Mammary microvascular endothelial cell (primary cell): ENCODE measurements around the gene C1orf94. TPM values are rescaled to one million over a fixed set of nuclear protein-coding genes. Genes with fewer than 3 reads are reported as not detected.

Experiments used
- total RNA-seq: library from RNA; depleted of rRNA; stranded (reverse); fragments of >200 nt; gene quantifications from 2 replicates; pipeline ENCODE4 v1.2.3, GENCODE V29; 2015

Gene C1orf94, protein sequence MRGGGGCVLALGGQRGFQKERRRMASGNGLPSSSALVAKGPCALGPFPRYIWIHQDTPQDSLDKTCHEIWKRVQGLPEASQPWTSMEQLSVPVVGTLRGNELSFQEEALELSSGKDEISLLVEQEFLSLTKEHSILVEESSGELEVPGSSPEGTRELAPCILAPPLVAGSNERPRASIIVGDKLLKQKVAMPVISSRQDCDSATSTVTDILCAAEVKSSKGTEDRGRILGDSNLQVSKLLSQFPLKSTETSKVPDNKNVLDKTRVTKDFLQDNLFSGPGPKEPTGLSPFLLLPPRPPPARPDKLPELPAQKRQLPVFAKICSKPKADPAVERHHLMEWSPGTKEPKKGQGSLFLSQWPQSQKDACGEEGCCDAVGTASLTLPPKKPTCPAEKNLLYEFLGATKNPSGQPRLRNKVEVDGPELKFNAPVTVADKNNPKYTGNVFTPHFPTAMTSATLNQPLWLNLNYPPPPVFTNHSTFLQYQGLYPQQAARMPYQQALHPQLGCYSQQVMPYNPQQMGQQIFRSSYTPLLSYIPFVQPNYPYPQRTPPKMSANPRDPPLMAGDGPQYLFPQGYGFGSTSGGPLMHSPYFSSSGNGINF
- total RNA-seq, result not detected in 2 replicates

DNA sequence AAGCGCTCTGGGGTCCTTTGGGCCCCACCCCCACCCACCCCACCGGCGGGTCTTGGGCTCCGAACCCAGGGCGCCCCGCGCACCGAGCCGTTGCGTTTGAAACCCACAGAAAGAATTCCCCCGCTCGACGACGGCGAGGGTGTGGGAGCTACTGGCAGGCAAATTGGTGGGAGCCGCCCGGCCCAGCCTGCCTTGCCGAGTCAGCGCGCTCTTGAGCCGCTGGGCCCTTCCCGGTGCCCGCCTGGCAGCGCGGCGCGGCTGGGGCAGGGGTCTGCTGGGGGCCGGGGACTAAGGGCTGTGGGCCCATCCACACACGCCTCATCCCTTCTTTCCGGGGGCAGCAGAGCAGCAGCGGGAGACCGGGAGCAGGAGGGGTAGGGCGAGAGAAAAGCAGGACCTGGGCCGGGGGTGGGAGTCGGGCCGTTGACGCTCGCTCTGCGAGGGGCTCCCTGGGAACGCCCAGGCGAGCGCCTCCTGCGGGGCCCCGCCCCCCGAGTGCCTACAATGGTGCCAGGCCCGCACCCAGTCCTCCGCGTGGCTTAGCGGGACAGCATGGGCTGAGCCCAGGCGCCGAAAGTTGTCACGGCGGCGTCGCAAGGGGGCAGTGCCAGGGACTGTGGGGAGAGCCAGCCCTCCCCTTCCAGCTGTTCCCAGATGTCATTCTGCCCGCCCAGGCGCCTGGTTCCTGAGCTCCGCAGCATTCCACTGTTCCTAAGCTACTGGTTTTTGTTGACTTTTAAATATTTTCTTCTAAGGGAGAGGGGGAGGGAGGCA is at the start of gene C1orf94:
Gene C1orf94, plus strand, starts transcription at position 78 of the 774 bp plus-strand sequence. CDS start 883 bp downstream, outside the sequence.

DNA sequence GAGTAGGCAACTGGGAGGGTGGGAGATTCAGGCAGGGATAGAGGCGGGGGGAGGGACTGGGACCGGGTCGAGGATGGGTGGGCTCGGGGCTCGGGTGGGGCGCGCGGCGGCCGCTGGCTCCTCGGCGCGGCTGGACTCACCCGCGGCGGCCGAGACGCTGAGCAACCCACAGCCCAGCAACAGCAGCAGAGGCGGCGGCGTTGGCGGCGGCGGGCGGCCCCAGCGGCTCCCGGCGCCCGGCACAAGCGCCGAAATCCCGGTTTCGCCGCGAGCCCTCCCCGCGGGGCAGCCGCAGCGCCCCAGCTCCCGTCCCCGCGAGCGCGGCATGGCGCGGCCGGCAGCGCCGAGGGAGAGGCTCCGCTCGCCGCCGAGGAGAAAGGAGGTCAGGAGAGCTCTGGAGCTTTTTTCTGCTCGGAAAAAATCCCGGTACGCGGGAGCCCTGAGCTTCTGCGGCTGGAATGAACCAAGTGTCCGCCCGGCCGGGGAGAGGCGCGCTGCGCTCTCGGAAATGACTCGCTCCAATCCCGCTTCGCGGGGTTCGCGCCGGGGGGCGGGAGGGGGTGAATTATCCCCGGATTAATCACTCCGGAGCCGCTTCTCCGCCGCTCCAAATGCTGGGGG is 11.8 kb upstream of the C1orf94 start, which contains the start of gene CSMD2:
Gene CSMD2, minus strand, starts transcription at position 460 of the 621 bp plus-strand sequence. Its CDS starts 133 bp downstream, at position 327.

Other genes starting within 250 kb of the C1orf94 start
- gene CSMD2, start 11.7 kb upstream of the C1orf94 start, total RNA-seq, result under 0.01 TPM in 2 replicates